ENCODE measurements around the gene AP3S2.

DNA sequence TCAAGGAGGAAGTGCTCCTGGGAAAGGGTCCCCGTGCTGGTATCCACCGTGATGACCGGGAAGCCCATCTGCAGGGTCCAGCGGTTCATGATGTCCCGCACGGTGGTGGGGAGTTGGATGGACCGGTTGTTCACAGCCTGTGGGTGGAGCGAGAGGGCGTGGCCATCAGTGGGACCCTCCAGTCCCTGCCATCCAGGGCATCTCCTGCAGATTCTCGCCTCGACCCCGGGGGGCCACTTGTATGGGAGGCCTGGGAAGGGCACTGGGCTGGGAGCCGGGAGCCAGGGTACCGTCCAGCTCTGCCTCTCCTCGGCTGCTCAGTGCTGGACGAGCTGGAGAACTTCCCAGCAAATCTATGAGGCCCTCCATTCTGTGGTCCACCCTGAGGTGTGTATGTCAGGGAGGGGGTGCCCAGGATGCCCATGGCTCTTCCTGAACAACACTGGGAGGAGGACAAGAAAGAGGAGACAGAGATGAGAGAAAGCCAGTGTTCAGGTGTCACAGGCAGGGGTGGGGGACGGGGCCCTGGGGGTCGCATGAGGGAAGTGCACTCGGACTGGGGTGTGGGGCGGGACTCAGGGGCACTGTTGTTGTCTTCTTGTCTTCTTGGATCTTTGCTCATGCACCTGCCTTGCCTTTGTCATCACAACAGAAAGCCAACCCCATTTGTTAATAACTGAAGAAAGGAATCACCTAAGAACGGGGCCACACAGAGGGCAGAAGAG lies 92.2 kb downstream of the AP3S2 start:
- TF ChIP-seq POLR2A (IDR thresholded peaks at IDR 0.05), result no peak
- TF ChIP-seq, protein P1, sequence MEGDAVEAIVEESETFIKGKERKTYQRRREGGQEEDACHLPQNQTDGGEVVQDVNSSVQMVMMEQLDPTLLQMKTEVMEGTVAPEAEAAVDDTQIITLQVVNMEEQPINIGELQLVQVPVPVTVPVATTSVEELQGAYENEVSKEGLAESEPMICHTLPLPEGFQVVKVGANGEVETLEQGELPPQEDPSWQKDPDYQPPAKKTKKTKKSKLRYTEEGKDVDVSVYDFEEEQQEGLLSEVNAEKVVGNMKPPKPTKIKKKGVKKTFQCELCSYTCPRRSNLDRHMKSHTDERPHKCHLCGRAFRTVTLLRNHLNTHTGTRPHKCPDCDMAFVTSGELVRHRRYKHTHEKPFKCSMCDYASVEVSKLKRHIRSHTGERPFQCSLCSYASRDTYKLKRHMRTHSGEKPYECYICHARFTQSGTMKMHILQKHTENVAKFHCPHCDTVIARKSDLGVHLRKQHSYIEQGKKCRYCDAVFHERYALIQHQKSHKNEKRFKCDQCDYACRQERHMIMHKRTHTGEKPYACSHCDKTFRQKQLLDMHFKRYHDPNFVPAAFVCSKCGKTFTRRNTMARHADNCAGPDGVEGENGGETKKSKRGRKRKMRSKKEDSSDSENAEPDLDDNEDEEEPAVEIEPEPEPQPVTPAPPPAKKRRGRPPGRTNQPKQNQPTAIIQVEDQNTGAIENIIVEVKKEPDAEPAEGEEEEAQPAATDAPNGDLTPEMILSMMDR (IDR thresholded peaks at IDR 0.05 in 8 of 11, conservative IDR thresholded peaks at IDR 0.05 in 3 of 11), result no peak

Measured in spleen (tissue), 7 donors.